ENCODE data around the gene E2F1.

DNA sequence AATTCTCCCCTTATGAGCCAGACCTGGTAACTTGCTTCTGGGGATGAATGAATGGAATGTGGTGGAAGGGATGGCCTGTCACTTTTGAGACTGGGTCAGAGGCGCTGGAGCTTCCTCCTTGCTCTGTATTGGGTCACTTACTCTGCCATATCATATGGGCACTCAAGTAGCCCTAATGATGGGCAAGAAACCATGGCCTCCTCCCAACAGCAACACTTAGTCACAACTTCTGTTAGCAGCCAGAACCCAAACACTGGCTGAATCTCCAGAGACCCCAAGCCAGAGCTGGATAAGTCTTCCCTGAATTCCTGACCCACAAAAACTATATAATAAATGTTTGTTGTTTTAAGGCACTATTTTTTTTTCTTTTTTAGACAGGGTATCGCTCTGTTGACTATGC is 5.5 kb downstream of the E2F1 start:
- no peak for TF ChIP-seq CTCF (conservative IDR thresholded peaks at IDR 0.05; ENCODE audit: low read depth in 2 of 2)
- TF ChIP-seq REST (IDR thresholded peaks at IDR 0.05; ENCODE audit: unreplicated experiment), result no peak
- no peak for TF ChIP-seq EZH2 (IDR thresholded peaks at IDR 0.05; ENCODE audit: low read depth, unreplicated experiment)
- TF ChIP-seq, protein P1, sequence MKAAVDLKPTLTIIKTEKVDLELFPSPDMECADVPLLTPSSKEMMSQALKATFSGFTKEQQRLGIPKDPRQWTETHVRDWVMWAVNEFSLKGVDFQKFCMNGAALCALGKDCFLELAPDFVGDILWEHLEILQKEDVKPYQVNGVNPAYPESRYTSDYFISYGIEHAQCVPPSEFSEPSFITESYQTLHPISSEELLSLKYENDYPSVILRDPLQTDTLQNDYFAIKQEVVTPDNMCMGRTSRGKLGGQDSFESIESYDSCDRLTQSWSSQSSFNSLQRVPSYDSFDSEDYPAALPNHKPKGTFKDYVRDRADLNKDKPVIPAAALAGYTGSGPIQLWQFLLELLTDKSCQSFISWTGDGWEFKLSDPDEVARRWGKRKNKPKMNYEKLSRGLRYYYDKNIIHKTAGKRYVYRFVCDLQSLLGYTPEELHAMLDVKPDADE (IDR thresholded peaks at IDR 0.05), result no peak
- no peak for TF ChIP-seq POLR2AphosphoS5 (IDR thresholded peaks at IDR 0.05; ENCODE audit: low read depth)
- TF ChIP-seq EZH2phosphoT487 (IDR thresholded peaks at IDR 0.05; ENCODE audit: unreplicated experiment), result no peak
- no peak for TF ChIP-seq CREB1 (CRISPR knock-in tag; IDR thresholded peaks at IDR 0.05; ENCODE audit: low read depth)
- no peak for TF ChIP-seq STAT1 (IDR thresholded peaks at IDR 0.05; ENCODE audit: unreplicated experiment)
- TF ChIP-seq JUNB (IDR thresholded peaks at IDR 0.05; ENCODE audit: unreplicated experiment), result no peak
- no peak for TF ChIP-seq ZNF331 (CRISPR knock-in tag; IDR thresholded peaks at IDR 0.05; ENCODE audit: low read depth)
